ENCODE results near the gene GNRH2. TPM values are rescaled to one million over a fixed set of nuclear protein-coding genes. Genes with fewer than 3 reads are reported as not detected.

The GNRH2 gene
- total and polyA plus RNA-seq, 2 experiments from 2014 or later, result 27.0 to 131 TPM

DNA sequence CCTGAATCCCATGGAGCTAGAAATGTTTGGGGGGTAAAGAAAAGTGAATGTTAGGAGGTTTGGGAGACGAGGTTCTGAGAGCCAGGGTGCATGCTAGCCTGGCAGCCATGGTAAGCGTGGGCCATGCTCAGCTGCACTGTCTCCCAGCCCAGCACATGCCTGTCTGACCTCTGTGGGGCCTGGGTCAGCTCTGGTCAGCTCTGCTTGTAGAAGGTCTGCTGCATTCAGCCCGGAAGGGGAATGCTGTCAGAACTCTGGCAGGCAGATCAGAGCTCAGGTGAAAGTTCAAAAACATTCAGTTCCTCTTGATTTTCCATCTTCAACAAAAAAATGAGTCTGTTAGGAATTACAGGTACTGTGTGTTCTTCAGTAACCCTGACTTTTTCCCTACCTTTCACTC, 5.8 kb upstream of the GNRH2 start:
- H3K4me1 ChIP-seq (ENCODE audit: insufficient read depth), result peaks cover 12% of the 10 kb centered on the region
- H3K27ac ChIP-seq, result no peak overlapping the region
- TF ChIP-seq, protein P1, sequence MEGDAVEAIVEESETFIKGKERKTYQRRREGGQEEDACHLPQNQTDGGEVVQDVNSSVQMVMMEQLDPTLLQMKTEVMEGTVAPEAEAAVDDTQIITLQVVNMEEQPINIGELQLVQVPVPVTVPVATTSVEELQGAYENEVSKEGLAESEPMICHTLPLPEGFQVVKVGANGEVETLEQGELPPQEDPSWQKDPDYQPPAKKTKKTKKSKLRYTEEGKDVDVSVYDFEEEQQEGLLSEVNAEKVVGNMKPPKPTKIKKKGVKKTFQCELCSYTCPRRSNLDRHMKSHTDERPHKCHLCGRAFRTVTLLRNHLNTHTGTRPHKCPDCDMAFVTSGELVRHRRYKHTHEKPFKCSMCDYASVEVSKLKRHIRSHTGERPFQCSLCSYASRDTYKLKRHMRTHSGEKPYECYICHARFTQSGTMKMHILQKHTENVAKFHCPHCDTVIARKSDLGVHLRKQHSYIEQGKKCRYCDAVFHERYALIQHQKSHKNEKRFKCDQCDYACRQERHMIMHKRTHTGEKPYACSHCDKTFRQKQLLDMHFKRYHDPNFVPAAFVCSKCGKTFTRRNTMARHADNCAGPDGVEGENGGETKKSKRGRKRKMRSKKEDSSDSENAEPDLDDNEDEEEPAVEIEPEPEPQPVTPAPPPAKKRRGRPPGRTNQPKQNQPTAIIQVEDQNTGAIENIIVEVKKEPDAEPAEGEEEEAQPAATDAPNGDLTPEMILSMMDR (IDR thresholded peaks at IDR 0.05; ENCODE audit: poor library complexity), result no peak
- TF ChIP-seq EZH2phosphoT487 (IDR thresholded peaks at IDR 0.05; ENCODE audit: low read depth, severe bottlenecking, unreplicated experiment), result no peak
- TF ChIP-seq EZH2 (IDR thresholded peaks at IDR 0.05; ENCODE audit: borderline replicate concordance), result no peak
- no peaks in the 10 kb centered on the region for H3K36me3 ChIP-seq (replicated peaks; ENCODE audit: insufficient read depth, low read depth)
- no peaks in the 10 kb centered on the region for H3K9me3 ChIP-seq (ENCODE audit: low read depth)
- no peaks in the 10 kb centered on the region for H3K9me2 ChIP-seq (replicated peaks; ENCODE audit: insufficient read depth)
- H3K79me2 ChIP-seq, result no peaks in the 10 kb centered on the region
- H4K20me1 ChIP-seq (ENCODE audit: insufficient read depth, poor library complexity, severe bottlenecking), result no peaks in the 10 kb centered on the region
- H3K27me3 ChIP-seq, result no peaks in the 10 kb centered on the region
- no peak overlapping the region for H2AFZ ChIP-seq
- H3K4me2 ChIP-seq, result no peak overlapping the region
- 82% methylated on average over 3 of the region's 3 CpGs for WGBS (ENCODE audit: low lambda C conversion rate, missing lambda C conversion rate)
- H3K4me3 ChIP-seq, result no peak overlapping the region
- no peak for DNase-seq (ENCODE audit: low spot score)

DNA sequence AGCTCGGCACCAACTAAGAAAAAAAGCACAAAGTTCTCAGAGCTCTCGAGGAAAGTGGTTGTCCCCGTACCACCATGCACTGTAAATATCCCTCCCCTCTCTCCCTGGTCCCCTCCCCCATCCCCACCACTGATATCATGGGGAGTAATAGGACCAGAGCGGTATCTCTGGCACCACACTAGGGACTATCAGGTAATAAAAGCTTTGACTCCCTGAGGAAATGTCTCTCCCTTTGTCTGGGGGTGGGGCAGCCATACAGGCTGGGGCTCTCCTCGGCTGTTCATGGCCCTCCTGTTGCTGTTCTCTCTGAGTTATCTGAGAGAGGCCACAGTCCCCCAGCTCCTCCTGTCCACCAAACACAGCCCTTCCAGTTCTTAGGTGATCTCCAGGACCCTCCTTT, 5.0 kb upstream of the GNRH2 start:
- 69% methylated on average over 5 of the region's 5 CpGs for WGBS (ENCODE audit: low lambda C conversion rate, missing lambda C conversion rate)
- Histone ChIP-seq H3K27ac (peak overlapping the region; percentile 60), H3K4me3 (no peak overlapping the region), H4K20me1 (ENCODE audit: insufficient read depth, poor library complexity, severe bottlenecking) (no peaks in the 10 kb centered on the region), H3K36me3 (replicated peaks; ENCODE audit: insufficient read depth, low read depth) (no peaks in the 10 kb centered on the region), H3K9me3 (ENCODE audit: low read depth) (no peaks in the 10 kb centered on the region), H3K4me1 (ENCODE audit: insufficient read depth) (peaks cover 12% of the 10 kb centered on the region), H2AFZ (no peak overlapping the region), H3K4me2 (no peak overlapping the region), H3K27me3 (no peaks in the 10 kb centered on the region), H3K9me2 (replicated peaks; ENCODE audit: insufficient read depth) (no peaks in the 10 kb centered on the region), H3K79me2 (no peaks in the 10 kb centered on the region)
- DNase-seq (ENCODE audit: low spot score), result no peak
- TF ChIP-seq EZH2 (IDR thresholded peaks at IDR 0.05; ENCODE audit: borderline replicate concordance), result no peak

DNA sequence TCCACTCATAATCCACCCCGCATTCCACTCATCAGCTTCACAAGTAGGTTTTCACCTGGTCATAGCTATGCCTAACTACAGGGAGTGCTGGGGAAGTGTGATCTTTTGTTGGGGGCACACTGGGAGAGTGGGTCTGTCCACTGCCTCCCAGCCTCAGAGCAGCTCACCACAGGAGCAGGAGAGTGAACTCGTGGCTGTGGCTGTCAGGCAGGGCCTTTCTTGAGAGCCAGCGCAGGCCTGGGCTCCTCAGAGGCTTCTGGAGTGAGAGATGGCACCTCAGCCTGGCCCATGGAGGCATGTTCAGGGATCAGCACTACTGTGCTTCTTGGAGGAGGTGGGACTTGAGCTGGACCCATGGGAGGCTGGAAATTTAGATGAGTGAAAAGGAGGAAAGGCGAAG, 4.0 kb upstream of the GNRH2 start:
- DNase-seq (ENCODE audit: low spot score), result no peak
- no peaks in the 10 kb centered on the region for H3K36me3 ChIP-seq (replicated peaks; ENCODE audit: insufficient read depth, low read depth)
- WGBS (ENCODE audit: low lambda C conversion rate, missing lambda C conversion rate), result 95% methylated on average over 4 of the region's 4 CpGs

DNA sequence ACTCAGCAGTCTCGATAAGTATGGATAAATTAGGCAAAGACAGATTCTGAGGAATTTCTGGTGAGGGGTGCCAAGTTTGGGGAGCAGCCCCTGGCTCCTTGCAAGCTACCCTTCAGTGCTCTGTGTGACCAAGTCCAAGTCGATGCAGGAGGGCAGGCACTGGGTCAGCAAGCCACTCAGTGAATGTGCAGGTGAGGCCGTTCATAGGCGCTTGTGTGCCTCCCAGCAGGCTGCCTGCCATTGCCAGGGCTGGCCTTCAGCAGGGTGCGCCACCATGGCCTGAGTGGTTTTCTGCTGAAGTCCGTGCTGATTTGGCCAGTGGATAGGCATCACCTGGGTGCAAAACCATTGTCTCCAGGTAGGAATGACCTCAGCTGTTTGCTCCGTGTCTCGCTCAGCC, 3.3 kb upstream of the GNRH2 start:
- no peak overlapping the region for H2AFZ ChIP-seq
- WGBS (ENCODE audit: low lambda C conversion rate, missing lambda C conversion rate), result 97% methylated on average over 8 of the region's 8 CpGs
- H3K4me1 ChIP-seq (ENCODE audit: insufficient read depth), result peaks cover 16% of the 10 kb centered on the region
- H3K9me3 ChIP-seq (ENCODE audit: low read depth), result no peaks in the 10 kb centered on the region
- H3K4me2 ChIP-seq, result no peak overlapping the region
- H3K79me2 ChIP-seq, result no peaks in the 10 kb centered on the region
- no peak for TF ChIP-seq EZH2 (IDR thresholded peaks at IDR 0.05; ENCODE audit: borderline replicate concordance)
- no peak for TF ChIP-seq EZH2phosphoT487 (IDR thresholded peaks at IDR 0.05; ENCODE audit: low read depth, severe bottlenecking, unreplicated experiment)
- TF ChIP-seq, protein P1 (IDR thresholded peaks at IDR 0.05; ENCODE audit: poor library complexity), result no peak
- H3K27ac ChIP-seq, result no peak overlapping the region
- no peaks in the 10 kb centered on the region for H3K36me3 ChIP-seq (replicated peaks; ENCODE audit: insufficient read depth, low read depth)
- H3K27me3 ChIP-seq, result no peaks in the 10 kb centered on the region
- H4K20me1 ChIP-seq (ENCODE audit: insufficient read depth, poor library complexity, severe bottlenecking), result no peaks in the 10 kb centered on the region
- no peaks in the 10 kb centered on the region for H3K9me2 ChIP-seq (replicated peaks; ENCODE audit: insufficient read depth)
- no peak overlapping the region for H3K4me3 ChIP-seq
- DNase-seq (ENCODE audit: low spot score), result no peak

More for the DNA sequence above, 4.0 kb upstream of the GNRH2 start:
- Histone ChIP-seq H3K9me3 (ENCODE audit: low read depth) (no peaks in the 10 kb centered on the region), H3K4me3 (no peak overlapping the region), H2AFZ (no peak overlapping the region), H3K4me2 (no peak overlapping the region), H3K27ac (no peak overlapping the region), H3K4me1 (ENCODE audit: insufficient read depth) (peaks cover 12% of the 10 kb centered on the region), H3K9me2 (replicated peaks; ENCODE audit: insufficient read depth) (no peaks in the 10 kb centered on the region), H3K79me2 (no peaks in the 10 kb centered on the region), H4K20me1 (ENCODE audit: insufficient read depth, poor library complexity, severe bottlenecking) (no peaks in the 10 kb centered on the region), H3K27me3 (no peaks in the 10 kb centered on the region)
- TF ChIP-seq, protein P1 (IDR thresholded peaks at IDR 0.05; ENCODE audit: poor library complexity), result no peak
- no peak for TF ChIP-seq EZH2 (IDR thresholded peaks at IDR 0.05; ENCODE audit: borderline replicate concordance)
- TF ChIP-seq EZH2phosphoT487 (IDR thresholded peaks at IDR 0.05; ENCODE audit: low read depth, severe bottlenecking, unreplicated experiment), result no peak
